PFSK-1 (cell line): ENCODE data around the gene RHO.

Source experiments
- POLR2AphosphoS5 ChIP-seq: IDR thresholded peaks from 2 replicates; pipeline ENCODE4 v1.6.1; 2012; ENCODE audit warnings: low read depth, mild to moderate bottlenecking, control low read depth, low read length, moderate library complexity
- SIN3A ChIP-seq: IDR thresholded peaks from 2 replicates; pipeline ENCODE4 v1.6.1; 2012; ENCODE audit warnings: mild to moderate bottlenecking, low read length, moderate library complexity, borderline replicate concordance; ENCODE audit not compliant: insufficient read depth
- TAF1 ChIP-seq: IDR thresholded peaks from 2 replicates; pipeline ENCODE4 v1.6.1; 2012; ENCODE audit warnings: low read length, control low read depth, borderline replicate concordance; ENCODE audit not compliant: insufficient read depth
- TF ChIP-seq, protein P1 (sequence below), 2 experiments: IDR thresholded peaks; 2 replicates each; pipeline versions ENCODE4 v1.6.1 to v1.8.0; 2011 to 2012; ENCODE audit warnings: low read depth in 2 of 2, low read length in 2 of 2, control low read depth in 1 of 2, inconsistent platforms in 1 of 2, mild to moderate bottlenecking in 1 of 2, moderate library complexity in 1 of 2; ENCODE audit not compliant: insufficient read depth in 1 of 2

DNA sequence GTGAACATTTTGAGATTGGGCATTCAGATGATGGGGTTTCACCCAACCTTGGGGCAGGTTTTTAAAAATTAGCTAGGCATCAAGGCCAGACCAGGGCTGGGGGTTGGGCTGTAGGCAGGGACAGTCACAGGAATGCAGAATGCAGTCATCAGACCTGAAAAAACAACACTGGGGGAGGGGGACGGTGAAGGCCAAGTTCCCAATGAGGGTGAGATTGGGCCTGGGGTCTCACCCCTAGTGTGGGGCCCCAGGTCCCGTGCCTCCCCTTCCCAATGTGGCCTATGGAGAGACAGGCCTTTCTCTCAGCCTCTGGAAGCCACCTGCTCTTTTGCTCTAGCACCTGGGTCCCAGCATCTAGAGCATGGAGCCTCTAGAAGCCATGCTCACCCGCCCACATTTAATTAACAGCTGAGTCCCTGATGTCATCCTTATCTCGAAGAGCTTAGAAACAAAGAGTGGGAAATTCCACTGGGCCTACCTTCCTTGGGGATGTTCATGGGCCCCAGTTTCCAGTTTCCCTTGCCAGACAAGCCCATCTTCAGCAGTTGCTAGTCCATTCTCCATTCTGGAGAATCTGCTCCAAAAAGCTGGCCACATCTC, 6.1 kb downstream of the RHO start:
- TF ChIP-seq SIN3A (no peak), POLR2AphosphoS5 (no peak), TAF1 (no peak)
- TF ChIP-seq, protein P1, sequence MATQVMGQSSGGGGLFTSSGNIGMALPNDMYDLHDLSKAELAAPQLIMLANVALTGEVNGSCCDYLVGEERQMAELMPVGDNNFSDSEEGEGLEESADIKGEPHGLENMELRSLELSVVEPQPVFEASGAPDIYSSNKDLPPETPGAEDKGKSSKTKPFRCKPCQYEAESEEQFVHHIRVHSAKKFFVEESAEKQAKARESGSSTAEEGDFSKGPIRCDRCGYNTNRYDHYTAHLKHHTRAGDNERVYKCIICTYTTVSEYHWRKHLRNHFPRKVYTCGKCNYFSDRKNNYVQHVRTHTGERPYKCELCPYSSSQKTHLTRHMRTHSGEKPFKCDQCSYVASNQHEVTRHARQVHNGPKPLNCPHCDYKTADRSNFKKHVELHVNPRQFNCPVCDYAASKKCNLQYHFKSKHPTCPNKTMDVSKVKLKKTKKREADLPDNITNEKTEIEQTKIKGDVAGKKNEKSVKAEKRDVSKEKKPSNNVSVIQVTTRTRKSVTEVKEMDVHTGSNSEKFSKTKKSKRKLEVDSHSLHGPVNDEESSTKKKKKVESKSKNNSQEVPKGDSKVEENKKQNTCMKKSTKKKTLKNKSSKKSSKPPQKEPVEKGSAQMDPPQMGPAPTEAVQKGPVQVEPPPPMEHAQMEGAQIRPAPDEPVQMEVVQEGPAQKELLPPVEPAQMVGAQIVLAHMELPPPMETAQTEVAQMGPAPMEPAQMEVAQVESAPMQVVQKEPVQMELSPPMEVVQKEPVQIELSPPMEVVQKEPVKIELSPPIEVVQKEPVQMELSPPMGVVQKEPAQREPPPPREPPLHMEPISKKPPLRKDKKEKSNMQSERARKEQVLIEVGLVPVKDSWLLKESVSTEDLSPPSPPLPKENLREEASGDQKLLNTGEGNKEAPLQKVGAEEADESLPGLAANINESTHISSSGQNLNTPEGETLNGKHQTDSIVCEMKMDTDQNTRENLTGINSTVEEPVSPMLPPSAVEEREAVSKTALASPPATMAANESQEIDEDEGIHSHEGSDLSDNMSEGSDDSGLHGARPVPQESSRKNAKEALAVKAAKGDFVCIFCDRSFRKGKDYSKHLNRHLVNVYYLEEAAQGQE (IDR thresholded peaks at IDR 0.05; ENCODE audit: insufficient read depth in 1 of 2, low read depth in 2 of 2, low read length in 2 of 2): no peak
